Left lung (tissue), 10 donors: Measurements from ENCODE around the gene TXNDC11. TPM values are rescaled to one million over a fixed set of nuclear protein-coding genes. Genes with fewer than 3 reads are reported as not detected.

Experiments
- ATAC-seq: fragments of 200-7000 bp; cut with Tn5 transposase; one replicate; pipeline ENCODE4 v1.9.1; 2020; ENCODE audit warnings: moderate library complexity
- DNase-seq, 4 donors: peaks; one replicate each; pipeline ENCODE4 v3.0.0-alpha.2; 2013 to 2020
- H3K27ac ChIP-seq, 2 donors: fragments of 200-600 bp; sonication (generic) in 1 of 2; one replicate each; pipeline versions ENCODE4 v1.5.0 to v1.8.0; 2020 to 2021
- H3K27me3 ChIP-seq, 2 donors: fragments of 200-600 bp; sonication (generic) in 1 of 2; one replicate each; pipeline versions ENCODE4 v1.5.0 to v1.8.0; 2020 to 2021
- H3K36me3 ChIP-seq, 2 donors: fragments of 200-600 bp; sonication (generic) in 1 of 2; one replicate each; pipeline versions ENCODE4 v1.5.0 to v1.8.0; 2020 to 2021
- H3K4me1 ChIP-seq, 2 donors: fragments of 200-600 bp; one replicate each; pipeline ENCODE4 v1.8.0; 2021
- H3K4me3 ChIP-seq, 2 donors: fragments of 200-600 bp; sonication (generic) in 1 of 2; one replicate each; pipeline versions ENCODE4 v1.5.0 to v1.8.0; 2020 to 2021; ENCODE audit warnings: mild to moderate bottlenecking in 1 of 2
- H3K9me3 ChIP-seq, 2 donors: fragments of 200-600 bp; sonication (generic) in 1 of 2; one replicate each; pipeline versions ENCODE4 v1.5.0 to v1.8.0; 2020 to 2021
- CTCF ChIP-seq, 2 donors: fragments of 200-600 bp; sonication (generic) in 1 of 2; IDR thresholded peaks; one replicate each; pipeline versions ENCODE4 v1.5.0 to v1.8.0; 2021; ENCODE audit warnings: antibody characterized with exemption in 2 of 2
- intact Hi-C, 2 donors: fragments of 100-400 bp; cut with DNase I; formaldehyde crosslinking; loops; one replicate each; pipeline versions ENCODE4 v1.11.2 to v1.14.2; 2022
- polyA plus RNA-seq, 6 donors: library from polyadenylated mRNA; unstranded; fragments of 120-200 nt; gene quantifications; one replicate each; pipeline ENCODE4 v1.2.1, GENCODE V29; 2013; ENCODE audit not compliant: insufficient read length in 6 of 6
- total RNA-seq, 2 donors: library from RNA; stranded (reverse); fragmentation: NEBNext Ultra II Directional; extraction: Animal tissue kit (Norgen Biotek cat#: 25700); gene quantifications; one replicate each; pipeline ENCODE4 v1.2.1, GENCODE V29; 2021
- donor health status: DM: no; HTN: yes; CAD: no.
- donor health status: DM: no; HTN: no; CAD: no.

The TXNDC11 gene
- total and polyA plus RNA-seq, 8 donors: 33.9 to 76.8 (median 38.2) TPM

GRCh38 chr16:11726008-11726407 lies 16.6 kb downstream of the TXNDC11 start:
- Histone ChIP-seq H3K27ac (peak overlapping the region; percentile 67 to 68), H3K27me3 (no peaks in the 10 kb centered on the region), H3K4me1 (peaks cover 10 to 52% of the 10 kb centered on the region in 2 donors), H3K9me3 (no peaks in the 10 kb centered on the region), H3K36me3 (peaks cover 0 to 83% of the 10 kb centered on the region in 2 donors), H3K4me3 (no peak overlapping the region)
- intact Hi-C loops: no loop called here
- no peak for TF ChIP-seq CTCF (IDR thresholded peaks at IDR 0.05)
- peak in 2 of 4 donors; percentile 41 to 66 for DNase-seq
- ATAC-seq: peak; percentile 69

DNA sequence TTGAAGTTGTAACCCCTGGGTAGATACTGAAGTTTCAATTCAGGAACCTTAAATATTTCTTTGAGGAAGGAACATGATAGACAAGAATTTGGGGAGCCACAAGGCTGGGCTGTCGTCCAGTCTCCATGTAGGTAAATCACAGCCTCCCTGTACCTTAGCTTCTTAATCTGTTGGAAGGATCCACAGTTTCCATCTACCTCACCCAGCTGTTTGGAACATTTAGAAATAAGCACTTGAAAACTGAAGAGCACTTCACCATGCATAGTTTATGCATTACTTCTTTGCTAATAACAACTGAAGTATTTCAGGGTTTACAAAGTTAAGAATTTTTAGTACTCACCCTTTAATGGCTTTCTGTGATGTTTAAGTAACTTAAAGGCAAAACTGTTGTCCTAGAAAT lies 17.2 kb downstream of the TXNDC11 start:
- no peak for TF ChIP-seq CTCF (IDR thresholded peaks at IDR 0.05)
- Histone ChIP-seq H3K9me3 (no peaks in the 10 kb centered on the region), H3K27ac (peak overlapping the region; percentile 67 to 68), H3K4me3 (no peak overlapping the region), H3K36me3 (peaks cover 0 to 83% of the 10 kb centered on the region in 2 donors), H3K27me3 (no peaks in the 10 kb centered on the region), H3K4me1 (peaks cover 10 to 47% of the 10 kb centered on the region in 2 donors)
- DNase-seq: peak in 1 of 4 donors; percentile 72
- ATAC-seq: peak; percentile 66
- intact Hi-C loops: no loop called here

- no peak for ATAC-seq
- no peak for DNase-seq
- H3K36me3 ChIP-seq: peaks cover 0 to 84% of the 10 kb centered on the region in 2 donors
- no peaks in the 10 kb centered on the region for H3K9me3 ChIP-seq
- TF ChIP-seq CTCF (IDR thresholded peaks at IDR 0.05): no peak
- peaks cover 10 to 19% of the 10 kb centered on the region in 2 donors for H3K4me1 ChIP-seq
- intact Hi-C loops: no loop called here
- no peak overlapping the region for H3K4me3 ChIP-seq
- H3K27ac ChIP-seq: peak overlapping the region; percentile 39 to 75
- H3K27me3 ChIP-seq: no peaks in the 10 kb centered on the region
Observed at GRCh38 chr16:11722468-11722808, 20.2 kb downstream of the TXNDC11 start.

DNA sequence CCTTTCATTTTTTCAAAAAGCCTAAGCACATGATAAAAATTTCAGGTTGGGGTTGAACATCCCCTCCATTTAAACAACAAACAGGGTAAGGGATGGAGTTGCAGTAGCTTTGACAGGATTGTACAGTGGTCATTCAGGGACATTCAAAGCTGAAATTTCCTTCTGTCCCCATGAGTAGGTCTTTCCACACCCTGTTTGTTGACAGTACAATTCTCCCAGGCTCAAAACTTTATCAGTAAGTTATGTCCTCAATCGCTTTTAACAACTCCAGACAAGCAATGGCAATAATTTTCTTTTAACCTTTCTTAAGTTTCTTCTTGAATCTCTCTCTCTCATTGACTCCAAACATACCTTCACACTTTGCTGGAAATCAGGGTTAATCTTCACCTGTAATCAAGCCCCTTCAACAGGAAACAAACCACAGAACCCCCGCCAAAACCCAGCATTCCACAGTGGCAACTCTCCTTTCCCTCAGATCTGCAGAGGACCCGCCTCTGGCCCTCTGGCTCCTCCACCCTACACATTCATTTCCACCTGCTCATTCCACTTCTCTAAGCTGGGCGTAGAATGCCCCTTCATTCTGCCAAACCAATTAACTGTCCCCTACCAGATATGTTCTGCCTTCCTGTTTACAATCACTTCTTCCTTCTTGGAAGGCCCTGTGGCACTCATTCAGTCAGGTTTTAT lies 20.7 kb downstream of the TXNDC11 start:
- Histone ChIP-seq H3K36me3 (peaks cover 0 to 84% of the 10 kb centered on the region in 2 donors), H3K27me3 (no peaks in the 10 kb centered on the region), H3K4me3 (no peak overlapping the region), H3K4me1 (peaks cover 10 to 21% of the 10 kb centered on the region in 2 donors), H3K9me3 (no peaks in the 10 kb centered on the region), H3K27ac (peak overlapping the region; percentile 39 to 75)
- ATAC-seq: peak; percentile 64
- no peak for TF ChIP-seq CTCF (IDR thresholded peaks at IDR 0.05)
- no peak for DNase-seq
- intact Hi-C loops: no loop called here

DNA sequence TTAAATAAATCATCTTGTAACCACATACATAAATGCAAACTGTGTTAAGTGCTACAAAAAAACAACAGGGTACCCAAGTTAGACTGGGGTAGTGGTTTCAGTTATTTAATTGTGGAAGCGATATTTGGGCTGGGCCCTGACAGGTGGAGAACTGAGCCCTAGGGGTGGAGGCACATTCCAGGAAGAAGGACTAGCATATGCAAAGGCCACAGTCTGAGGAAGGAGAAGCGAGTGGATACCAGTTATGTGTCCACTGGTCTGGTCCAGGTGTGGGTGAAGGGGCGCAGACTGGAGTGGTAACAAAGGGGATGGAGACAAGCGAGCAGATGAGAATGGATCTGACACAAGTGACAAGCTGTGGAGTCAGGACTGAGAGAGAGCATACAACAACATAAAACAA lies 22.9 kb downstream of the TXNDC11 start:
- TF ChIP-seq CTCF (IDR thresholded peaks at IDR 0.05): no peak
- ATAC-seq: no peak
- H3K27ac ChIP-seq: no peak overlapping the region

More for the DNA sequence above, 22.9 kb downstream of the TXNDC11 start:
- Histone ChIP-seq H3K27me3 (no peaks in the 10 kb centered on the region), H3K4me3 (no peak overlapping the region), H3K4me1 (peaks cover 10 to 32% of the 10 kb centered on the region in 2 donors), H3K36me3 (peaks cover 0 to 83% of the 10 kb centered on the region in 2 donors), H3K9me3 (no peaks in the 10 kb centered on the region)
- DNase-seq: no peak
- intact Hi-C loops: loop anchor here in 1 of 2 donors (5.0 kb wide), 2 partner anchors 312 to 327 kb away; no protein-coding TSS in a partner anchor
